Mammary microvascular endothelial cell (primary cell): Measurements from ENCODE around the gene KSR1. TPM values are rescaled to one million over a fixed set of nuclear protein-coding genes. Genes with fewer than 3 reads are reported as not detected.

Experiments
- total RNA-seq: library from RNA; depleted of rRNA; stranded (reverse); fragments of >200 nt; gene quantifications from 2 replicates; pipeline ENCODE4 v1.2.3, GENCODE V29; 2015

Gene KSR1
- 15.4 and 23.4 TPM in 2 replicates for total RNA-seq

DNA sequence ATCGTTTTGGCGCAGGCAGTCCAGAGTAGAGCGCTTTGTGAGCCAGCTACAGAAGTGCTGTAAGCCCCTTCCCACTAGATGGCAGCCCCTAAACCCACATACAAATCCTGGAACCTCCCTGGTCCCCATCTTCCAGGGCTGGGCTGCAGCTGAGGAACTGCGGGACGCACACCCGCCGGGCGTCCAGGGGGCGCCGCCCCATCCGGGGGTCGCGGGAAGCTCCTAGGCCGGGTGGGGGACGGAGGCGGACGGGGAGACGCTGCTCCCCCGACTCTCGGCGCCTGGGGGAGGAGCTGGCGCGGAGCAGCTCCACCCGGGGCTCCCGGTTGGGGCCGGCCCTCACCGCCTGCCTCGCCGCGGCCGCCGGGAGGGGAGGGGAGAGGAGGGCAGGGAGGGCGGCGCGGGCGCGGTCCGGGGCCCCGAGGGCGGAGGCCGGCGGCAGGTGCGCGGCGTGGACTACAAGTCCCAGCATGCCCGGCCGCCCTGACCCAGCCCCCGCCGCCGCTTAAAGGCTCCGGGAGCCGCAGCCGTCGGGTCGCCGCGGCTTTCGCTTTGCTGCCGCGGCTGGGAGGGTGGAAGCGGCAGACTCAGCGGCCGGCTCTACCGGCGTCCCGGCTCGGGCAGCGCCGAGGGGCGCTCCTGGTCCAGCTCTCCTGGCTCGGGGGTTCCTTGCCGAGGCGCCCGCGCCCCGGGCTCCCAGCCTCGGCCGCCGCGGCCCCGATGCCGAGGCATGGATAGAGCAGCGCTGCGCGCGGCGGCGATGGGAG is at the start of gene KSR1:
Gene KSR1 (plus strand): TSS at position 535 of the 767 bp plus-strand sequence. CDS start 196 bp downstream, at position 731.

DNA sequence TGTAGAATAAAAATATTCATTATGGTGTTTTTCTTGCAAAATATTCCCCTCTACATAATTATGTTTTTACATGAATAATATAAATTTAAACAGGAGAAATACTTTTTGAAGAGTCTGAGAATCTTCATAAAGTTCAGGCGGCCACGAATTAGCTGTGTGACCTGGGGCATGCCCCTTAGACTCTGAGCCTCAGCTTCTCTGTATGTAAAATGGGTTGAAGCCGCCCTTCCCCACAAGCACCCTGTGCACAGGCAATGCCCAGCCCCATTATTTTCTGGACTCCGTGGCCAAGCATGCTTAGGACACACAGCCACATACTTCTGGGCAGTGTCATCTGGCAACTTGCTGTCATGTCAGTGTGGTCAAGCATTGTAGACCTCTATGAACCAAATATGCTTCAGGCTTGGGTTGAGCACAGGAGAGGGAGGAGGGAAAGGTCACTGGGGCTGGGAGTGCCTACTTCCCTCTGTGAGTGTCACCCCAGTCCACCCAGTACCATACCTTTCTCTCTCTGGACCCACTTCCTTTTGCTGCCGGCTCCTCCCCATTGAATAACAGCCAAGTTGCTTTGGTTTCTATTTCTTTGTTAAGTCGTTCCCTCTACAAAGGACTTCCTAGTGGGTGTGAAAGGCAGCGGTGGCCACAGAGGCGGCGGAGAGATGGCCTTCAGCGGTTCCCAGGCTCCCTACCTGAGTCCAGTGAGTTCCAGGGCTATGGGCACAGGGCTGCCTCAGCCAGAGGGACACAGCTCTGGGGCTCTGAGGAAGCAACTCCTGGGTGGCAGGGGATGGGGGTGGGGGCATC is 174.6 kb downstream of the KSR1 start, which contains the start of gene LGALS9:
Gene LGALS9 (plus strand): TSS at position 582 of the 804 bp plus-strand sequence. CDS start 78 bp downstream, at position 660.

Other genes starting within 250 kb of the KSR1 start
- 56.3 and 61.4 TPM in 2 replicates for gene WSB1, start 162.3 kb upstream of the KSR1 start, total RNA-seq
- gene LGALS9, start 174.7 kb downstream of the KSR1 start, total RNA-seq = 159 and 230 TPM in 2 replicates